ENCODE results near the gene PLCH2.

Gene PLCH2, protein sequence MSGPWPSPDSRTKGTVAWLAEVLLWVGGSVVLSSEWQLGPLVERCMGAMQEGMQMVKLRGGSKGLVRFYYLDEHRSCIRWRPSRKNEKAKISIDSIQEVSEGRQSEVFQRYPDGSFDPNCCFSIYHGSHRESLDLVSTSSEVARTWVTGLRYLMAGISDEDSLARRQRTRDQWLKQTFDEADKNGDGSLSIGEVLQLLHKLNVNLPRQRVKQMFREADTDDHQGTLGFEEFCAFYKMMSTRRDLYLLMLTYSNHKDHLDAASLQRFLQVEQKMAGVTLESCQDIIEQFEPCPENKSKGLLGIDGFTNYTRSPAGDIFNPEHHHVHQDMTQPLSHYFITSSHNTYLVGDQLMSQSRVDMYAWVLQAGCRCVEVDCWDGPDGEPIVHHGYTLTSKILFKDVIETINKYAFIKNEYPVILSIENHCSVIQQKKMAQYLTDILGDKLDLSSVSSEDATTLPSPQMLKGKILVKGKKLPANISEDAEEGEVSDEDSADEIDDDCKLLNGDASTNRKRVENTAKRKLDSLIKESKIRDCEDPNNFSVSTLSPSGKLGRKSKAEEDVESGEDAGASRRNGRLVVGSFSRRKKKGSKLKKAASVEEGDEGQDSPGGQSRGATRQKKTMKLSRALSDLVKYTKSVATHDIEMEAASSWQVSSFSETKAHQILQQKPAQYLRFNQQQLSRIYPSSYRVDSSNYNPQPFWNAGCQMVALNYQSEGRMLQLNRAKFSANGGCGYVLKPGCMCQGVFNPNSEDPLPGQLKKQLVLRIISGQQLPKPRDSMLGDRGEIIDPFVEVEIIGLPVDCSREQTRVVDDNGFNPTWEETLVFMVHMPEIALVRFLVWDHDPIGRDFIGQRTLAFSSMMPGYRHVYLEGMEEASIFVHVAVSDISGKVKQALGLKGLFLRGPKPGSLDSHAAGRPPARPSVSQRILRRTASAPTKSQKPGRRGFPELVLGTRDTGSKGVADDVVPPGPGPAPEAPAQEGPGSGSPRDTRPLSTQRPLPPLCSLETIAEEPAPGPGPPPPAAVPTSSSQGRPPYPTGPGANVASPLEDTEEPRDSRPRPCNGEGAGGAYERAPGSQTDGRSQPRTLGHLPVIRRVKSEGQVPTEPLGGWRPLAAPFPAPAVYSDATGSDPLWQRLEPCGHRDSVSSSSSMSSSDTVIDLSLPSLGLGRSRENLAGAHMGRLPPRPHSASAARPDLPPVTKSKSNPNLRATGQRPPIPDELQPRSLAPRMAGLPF (N-terminal part only)

DNA sequence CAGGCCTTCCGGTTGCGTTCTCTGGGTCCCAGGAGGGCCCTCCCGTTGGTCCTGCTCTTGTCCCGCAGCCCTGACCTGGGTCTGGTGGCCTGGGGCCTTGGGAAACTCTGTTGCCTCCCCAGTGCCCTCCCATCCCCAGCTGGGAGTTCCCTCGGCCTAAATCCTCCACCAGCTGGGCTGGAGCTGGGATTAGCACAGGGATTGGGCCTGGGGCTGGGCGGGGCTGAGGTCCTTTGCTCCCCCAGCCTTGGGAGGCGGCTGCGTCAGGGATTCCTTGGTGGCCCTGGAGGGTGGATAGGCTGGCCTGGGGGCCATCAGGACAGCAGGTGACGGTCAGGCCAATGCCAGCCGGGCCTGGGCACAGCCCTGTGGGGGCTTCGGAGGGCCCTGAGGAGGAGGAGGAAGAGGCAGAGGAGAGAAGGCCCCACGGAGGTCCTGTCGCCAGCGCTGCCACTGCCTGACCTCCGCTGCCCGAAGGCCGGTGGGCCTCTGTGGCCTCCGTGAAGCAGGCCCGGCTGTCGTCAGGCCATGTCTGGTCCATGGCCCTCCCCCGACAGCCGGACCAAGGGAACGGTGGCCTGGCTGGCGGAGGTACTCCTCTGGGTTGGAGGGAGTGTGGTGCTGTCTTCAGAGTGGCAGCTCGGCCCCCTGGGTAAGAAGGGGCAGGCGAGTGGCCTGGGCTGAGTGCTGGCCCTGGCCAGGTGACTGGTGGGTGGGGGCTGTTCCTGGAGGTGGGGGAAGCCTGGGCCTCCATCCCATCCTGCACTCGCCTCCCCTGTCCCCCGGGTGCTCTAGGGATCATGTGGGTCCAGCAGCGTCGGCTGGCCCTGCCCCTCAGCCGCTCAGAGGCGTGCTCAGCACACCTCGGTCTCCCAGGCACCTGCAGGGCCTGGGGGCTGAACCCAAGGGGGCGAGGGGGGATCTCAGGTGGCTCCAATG, at the start of gene PLCH2:
PLCH2 (plus strand) TSS at position 229 of the 939 bp plus-strand sequence; CDS start at position 529, 300 bp downstream.
- DNase-seq (ENCODE audit: insufficient read length, low spot score) (no peak), FAIRE-seq (no peak)

DNA sequence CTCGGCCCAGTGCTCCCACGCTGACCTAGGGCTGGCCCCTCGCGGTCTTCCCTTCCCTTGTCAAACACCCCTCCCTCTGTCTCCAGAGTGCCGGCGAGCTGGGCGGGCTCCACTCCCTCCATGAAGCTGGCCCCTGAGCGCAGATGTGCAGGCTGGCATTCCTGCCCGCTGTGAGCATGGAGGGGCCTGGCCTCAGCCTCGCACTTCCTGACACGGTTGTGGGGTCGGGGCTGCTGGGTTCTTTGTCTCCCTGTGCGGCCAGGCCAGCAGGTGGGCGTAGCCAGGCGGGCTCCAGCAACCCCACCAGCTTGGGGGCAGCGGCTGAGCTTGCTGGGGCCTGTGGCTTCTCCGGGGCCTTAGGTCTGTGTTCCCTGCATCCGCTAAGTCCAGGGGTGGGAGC, 49.5 kb upstream of the PLCH2 start:
- FAIRE-seq: no peak
- DNase-seq (ENCODE audit: insufficient read length, low spot score): no peak
- TF ChIP-seq POLR2A (IDR thresholded peaks at IDR 0.05; ENCODE audit: low read depth, low read length): no peak

More for the DNA sequence above, at the start of gene PLCH2:
- no peak for TF ChIP-seq POLR2A (IDR thresholded peaks at IDR 0.05; ENCODE audit: low read depth, low read length)

DNA sequence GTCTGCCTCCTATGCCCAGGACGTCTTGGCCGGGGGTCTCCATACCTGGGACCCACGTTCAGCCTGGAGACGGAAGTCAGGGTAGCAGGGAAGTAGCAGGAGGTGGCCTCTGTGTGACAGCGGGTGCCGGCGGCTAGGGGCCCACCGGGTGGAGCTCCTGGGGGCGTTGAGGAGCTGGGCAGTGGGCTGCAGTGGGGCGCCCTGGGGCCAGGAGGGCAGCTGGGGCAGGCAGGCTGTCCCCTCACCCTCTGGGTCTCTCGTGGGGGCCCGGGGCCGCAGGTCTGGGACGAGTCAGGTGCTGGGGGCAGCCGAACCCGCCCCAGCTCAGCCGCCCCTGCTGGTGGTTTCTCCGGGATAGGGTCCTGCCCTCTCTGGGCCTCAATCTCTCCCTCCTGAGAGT, 49.0 kb upstream of the PLCH2 start:
- TF ChIP-seq POLR2A (IDR thresholded peaks at IDR 0.05; ENCODE audit: low read depth, low read length): no peak
- DNase-seq (ENCODE audit: insufficient read length, low spot score): no peak
- FAIRE-seq: no peak

DNA sequence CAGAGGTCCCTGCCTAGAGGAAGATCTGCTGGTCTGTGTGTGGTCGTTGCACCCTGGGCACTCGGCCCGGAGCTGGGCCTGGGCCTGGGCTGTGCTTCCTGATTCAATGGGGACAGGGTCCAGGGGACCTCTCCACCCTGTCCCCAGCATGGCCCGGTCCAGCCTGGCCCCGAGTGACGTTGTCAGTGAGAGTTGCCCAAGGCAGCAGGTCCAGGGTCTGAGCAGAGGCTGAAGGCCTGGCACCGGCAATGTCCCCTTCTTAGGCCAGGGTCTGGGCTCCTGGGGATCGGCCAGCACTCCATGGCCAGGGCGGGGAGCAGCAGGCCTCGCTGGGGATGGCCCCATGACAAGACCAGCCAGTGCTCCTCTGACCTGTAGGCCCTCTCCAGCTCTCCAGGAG, 48.1 kb upstream of the PLCH2 start:
- DNase-seq (ENCODE audit: insufficient read length, low spot score): no peak
- TF ChIP-seq POLR2A (IDR thresholded peaks at IDR 0.05; ENCODE audit: low read depth, low read length): no peak

DNA sequence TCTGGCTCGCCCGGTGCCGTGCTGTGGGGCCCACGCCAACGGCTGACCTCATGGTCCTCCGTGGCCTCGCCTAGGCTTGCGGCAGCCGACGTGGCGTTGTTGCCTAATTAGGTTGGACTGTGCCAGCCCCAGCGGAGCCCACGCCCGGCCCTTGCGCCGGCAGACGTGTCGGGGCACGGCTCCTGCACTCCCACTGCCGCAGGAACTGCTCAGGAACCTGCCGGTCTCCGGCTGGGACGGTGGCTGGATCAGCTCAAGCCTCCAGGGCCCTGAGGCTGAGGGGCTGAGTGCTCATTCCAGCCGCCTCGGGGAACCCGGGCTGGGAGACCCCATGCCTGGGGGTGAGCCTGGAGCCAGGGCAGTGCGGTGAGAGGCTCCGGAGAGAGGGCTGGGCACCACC, 47.6 kb upstream of the PLCH2 start:
- FAIRE-seq (no peak), DNase-seq (ENCODE audit: insufficient read length, low spot score) (no peak)
- TF ChIP-seq POLR2A (IDR thresholded peaks at IDR 0.05; ENCODE audit: low read depth, low read length): no peak

More for the DNA sequence above, 48.1 kb upstream of the PLCH2 start:
- FAIRE-seq: no peak

DNA sequence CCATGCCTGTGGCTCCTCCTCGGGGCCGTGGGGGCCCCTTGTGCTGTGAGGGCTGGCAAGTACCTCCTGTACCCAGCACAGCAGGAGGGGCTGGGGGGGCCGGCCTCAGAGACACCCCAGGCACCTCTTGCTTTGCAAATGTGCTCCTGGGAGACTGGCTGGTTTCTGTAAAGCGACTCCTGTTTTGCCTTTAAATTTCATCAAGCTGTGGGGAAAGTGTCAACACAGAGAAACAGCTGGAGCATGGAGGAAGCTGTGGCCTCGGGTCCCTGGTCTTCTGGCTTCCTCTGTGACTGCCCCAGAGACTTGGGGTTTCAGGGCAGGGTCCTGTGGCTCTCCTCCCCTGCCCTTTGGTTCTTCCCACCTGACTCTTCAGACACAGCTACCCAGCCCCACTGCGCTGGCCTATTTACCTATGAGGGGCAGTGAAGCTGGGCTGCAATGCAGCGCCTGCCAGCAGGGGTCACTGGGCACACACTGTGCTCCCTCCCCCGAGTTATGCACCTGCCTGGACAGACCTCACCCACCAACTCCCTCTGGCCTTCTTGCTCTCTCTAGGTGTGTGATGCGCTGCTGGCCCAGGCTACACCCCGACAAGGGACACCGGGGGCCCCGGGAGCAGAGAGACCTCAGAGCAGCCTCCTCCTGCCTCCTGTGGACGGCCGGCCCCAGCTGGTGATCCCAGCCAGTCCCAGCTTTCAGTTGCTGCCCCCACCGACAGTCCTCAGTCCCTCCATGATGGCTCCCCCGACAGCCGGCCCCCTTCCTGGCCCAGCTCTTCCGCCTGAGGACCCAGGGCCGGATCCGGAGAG, 46.1 kb upstream of the PLCH2 start:
- no peak for TF ChIP-seq POLR2A (IDR thresholded peaks at IDR 0.05; ENCODE audit: low read depth, low read length)
- FAIRE-seq (no peak), DNase-seq (ENCODE audit: insufficient read length, low spot score) (no peak)

DNA sequence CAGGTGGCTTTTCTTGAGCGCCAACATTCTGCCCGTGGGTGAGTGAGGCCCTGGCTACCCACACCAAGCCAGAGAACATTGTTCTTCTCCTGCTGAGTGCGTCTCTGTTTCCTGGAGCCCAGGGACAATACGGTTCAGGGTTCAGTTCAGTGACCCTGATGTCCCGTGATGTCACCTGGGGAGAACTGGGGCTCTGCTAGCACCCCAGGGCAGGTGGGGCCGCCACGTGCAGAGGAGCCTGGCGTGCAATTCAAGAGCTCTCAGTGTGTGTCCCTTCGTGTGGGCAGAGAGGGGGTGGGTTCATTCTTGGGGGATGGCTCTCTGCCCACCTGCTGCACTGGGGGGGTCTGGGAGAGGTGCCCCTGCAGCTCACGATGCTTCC, 45.5 kb upstream of the PLCH2 start:
- DNase-seq (ENCODE audit: insufficient read length, low spot score) (no peak), FAIRE-seq (no peak)
- TF ChIP-seq POLR2A (IDR thresholded peaks at IDR 0.05; ENCODE audit: low read depth, low read length): no peak

DNA sequence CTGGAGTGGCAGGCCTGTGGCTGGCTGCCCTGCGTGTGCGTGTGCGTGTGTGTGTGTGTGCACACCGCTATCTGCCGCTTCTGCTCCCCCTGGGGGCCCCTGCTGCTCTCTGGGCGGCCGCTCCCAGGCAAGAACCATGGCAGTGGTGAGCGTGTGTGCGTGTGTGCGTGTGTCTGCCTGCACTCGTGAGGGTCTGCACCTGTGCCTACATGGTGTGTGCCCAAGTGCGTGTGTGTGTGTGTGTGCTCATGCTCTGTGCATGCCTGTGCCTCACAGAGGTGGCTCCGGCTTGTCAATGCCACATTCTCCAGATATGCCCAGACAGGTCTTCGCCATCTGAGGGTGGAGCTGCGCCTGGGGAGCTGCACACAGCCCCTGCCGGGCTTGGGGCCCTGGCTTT, 45.0 kb upstream of the PLCH2 start:
- DNase-seq (ENCODE audit: insufficient read length, low spot score) (no peak), FAIRE-seq (no peak)
- no peak for TF ChIP-seq POLR2A (IDR thresholded peaks at IDR 0.05; ENCODE audit: low read depth, low read length)

DNA sequence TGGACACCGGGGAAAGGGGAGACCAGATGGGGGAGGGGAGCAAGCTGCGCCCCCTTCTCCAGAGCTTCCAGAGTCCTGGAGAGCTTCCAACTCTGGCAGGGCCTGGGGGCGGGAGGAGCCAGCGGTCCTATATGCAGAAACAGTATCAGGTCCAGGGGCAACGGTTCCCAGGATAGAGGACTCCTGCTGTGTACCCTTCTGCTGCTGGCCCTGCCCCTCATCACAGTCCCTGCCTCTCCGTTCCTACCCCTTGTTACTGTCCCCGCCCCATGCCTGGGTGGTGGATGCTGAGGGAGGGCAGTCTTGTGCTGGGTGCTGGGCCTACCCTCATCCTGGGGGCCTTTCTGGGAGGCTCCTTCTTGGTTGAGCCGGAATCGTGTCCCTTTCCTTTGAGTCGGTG, 44.6 kb upstream of the PLCH2 start:
- TF ChIP-seq POLR2A (IDR thresholded peaks at IDR 0.05; ENCODE audit: low read depth, low read length): no peak
- FAIRE-seq (no peak), DNase-seq (ENCODE audit: insufficient read length, low spot score) (no peak)

DNA sequence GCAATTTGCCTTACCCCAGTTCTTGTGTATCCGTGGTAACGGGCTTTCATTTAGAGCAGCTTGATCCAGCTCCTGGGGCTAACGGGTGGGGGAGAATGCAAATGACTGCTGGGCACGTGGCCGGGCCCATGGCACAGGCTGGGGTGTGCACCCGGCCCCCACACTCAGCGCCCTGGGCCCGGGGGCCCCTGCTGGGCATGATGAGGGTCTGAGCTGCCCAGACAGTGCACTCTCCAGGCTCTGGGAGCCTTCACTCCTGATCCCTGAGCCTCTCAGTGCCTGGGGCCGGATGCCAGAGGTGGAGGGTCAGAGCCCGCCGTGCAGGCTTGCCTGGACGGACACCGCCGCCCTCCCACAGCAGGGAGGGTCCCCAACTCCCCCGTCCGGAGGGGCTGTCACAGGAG, 43.6 kb upstream of the PLCH2 start:
- DNase-seq (ENCODE audit: insufficient read length, low spot score) (no peak), FAIRE-seq (no peak)
- no peak for TF ChIP-seq POLR2A (IDR thresholded peaks at IDR 0.05; ENCODE audit: low read depth, low read length)

DNA sequence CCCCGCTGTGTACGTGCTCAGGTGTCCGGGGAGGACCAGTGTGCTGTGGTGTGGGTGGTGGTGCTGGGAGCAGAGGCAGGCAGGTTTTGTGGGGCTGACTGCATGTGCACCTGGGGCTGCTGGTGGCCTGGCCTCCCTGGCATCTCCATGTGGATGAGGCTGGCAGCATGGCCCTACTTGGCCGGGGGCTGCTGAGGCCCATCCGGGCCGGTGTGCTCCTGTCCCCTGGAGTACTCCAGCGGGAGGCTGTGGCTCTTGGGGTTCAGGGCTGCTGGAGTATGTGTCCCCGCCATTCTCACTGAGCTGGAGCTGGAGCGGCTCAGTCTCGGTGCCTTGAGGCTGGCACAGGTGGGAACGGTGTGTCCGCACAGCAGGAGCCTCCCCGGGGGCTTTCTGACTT, 42.9 kb upstream of the PLCH2 start:
- FAIRE-seq (no peak), DNase-seq (ENCODE audit: insufficient read length, low spot score) (no peak)
- no peak for TF ChIP-seq POLR2A (IDR thresholded peaks at IDR 0.05; ENCODE audit: low read depth, low read length)

DNA sequence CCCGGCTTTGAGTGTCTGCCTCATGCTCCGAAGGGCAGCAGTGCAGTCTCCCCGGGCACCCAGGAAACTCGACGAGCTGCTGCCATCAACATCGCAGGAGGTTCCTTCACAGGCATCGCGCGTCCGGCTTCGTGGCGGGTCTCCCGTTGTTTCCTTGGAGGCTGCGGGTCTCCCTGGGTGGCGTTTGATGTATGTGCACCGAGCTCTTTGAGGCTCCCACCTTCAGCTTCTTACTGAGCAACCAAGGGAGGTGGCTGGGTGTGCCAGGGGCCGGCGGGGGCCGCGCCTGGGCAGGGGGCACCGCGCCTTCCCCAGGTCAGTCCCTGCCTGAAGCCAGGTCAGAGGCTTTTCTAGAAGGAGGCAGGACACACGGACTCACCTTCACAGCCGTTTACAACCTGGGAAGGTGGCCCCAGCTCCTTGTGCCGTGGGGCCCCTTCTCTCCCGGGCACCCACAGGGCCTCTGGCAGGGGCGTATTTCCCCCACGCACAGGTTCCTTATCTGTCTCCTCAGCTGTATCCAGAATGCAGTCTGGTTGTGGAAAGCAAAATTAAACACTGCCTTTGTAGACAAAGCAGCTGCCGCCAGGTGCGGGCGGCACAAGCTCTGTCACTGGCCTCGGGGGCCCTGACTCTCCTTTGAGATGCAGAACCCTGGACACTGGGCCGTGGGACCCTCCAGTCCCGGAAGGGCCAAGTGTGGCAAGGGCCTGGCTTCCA, 42.0 kb upstream of the PLCH2 start:
- DNase-seq (ENCODE audit: insufficient read length, low spot score) (no peak), FAIRE-seq (no peak)
- TF ChIP-seq POLR2A (IDR thresholded peaks at IDR 0.05; ENCODE audit: low read depth, low read length): no peak
